ENCODE data around the gene HEPACAM.

The HEPACAM gene

GRCh38 chr11:124879493-124880289, 56.2 kb downstream of the HEPACAM start:
- DNase-seq, result no peak
- CTCF ChIA-PET, result interaction anchor here (1.1 to 1.6 kb wide), 2 partner anchors 8 to 13 kb away, joined by 3 to 5 read pairs; no protein-coding TSS in a partner anchor
- no peaks in the 10 kb centered on the region for H3K36me3 Mint-ChIP-seq
- H3K9me3 Mint-ChIP-seq, result no peaks in the 10 kb centered on the region
- no peak overlapping the region for H3K27ac Mint-ChIP-seq
- H3K4me1 Mint-ChIP-seq, result peaks cover 29% of the 10 kb centered on the region
- peaks cover 51% of the 10 kb centered on the region for H3K27me3 Mint-ChIP-seq
- H3K4me3 Mint-ChIP-seq, result no peak overlapping the region

- Mint-ChIP-seq H3K9me3 (no peaks in the 10 kb centered on the region), H3K36me3 (no peaks in the 10 kb centered on the region), H3K27ac (no peak overlapping the region), H3K4me1 (peaks cover 29% of the 10 kb centered on the region), H3K27me3 (peaks cover 54% of the 10 kb centered on the region), H3K4me3 (no peak overlapping the region)
- CTCF ChIA-PET, result interaction anchor here (1.1 to 1.6 kb wide), 2 partner anchors 9 to 13 kb away, joined by 3 to 5 read pairs; no protein-coding TSS in a partner anchor
- no peak for DNase-seq
Observed at GRCh38 chr11:124878759-124879492, 56.9 kb downstream of the HEPACAM start.

GRCh38 chr11:124877910-124878758, 57.7 kb downstream of the HEPACAM start:
- H3K36me3 Mint-ChIP-seq, result no peaks in the 10 kb centered on the region
- CTCF ChIA-PET, result interaction anchor here (2.1 kb wide), 1 partner anchor 40 kb away, joined by 12 read pairs; no protein-coding TSS in a partner anchor
- no peaks in the 10 kb centered on the region for H3K9me3 Mint-ChIP-seq
- no peak overlapping the region for H3K27ac Mint-ChIP-seq
- H3K4me3 Mint-ChIP-seq, result peak overlapping the region; percentile 79
- peaks cover 62% of the 10 kb centered on the region for H3K27me3 Mint-ChIP-seq
- peaks cover 29% of the 10 kb centered on the region for H3K4me1 Mint-ChIP-seq
- DNase-seq, result no peak

- DNase-seq, result no peak
- H3K9me3 Mint-ChIP-seq, result no peaks in the 10 kb centered on the region
- CTCF ChIA-PET, result interaction anchor here (2.1 kb wide), 1 partner anchor 40 kb away, joined by 12 read pairs; no protein-coding TSS in a partner anchor
- peak overlapping the region; percentile 79 for H3K4me3 Mint-ChIP-seq
- H3K27ac Mint-ChIP-seq, result no peak overlapping the region
- peaks cover 65% of the 10 kb centered on the region for H3K27me3 Mint-ChIP-seq
- H3K36me3 Mint-ChIP-seq, result no peaks in the 10 kb centered on the region
- peaks cover 29% of the 10 kb centered on the region for H3K4me1 Mint-ChIP-seq
Observed at GRCh38 chr11:124877631-124877909, 58.3 kb downstream of the HEPACAM start.

- CTCF ChIA-PET, result interaction anchor here (0.6 to 2.1 kb wide), 22 partner anchors 8 to 447 kb away, joined by 3 to 12 read pairs (median 4); partner anchors contain the start of genes CCDC15, HEPACAM, ROBO3 and ROBO4
- DNase-seq, result no peak
- Mint-ChIP-seq H3K9me3 (no peaks in the 10 kb centered on the region), H3K4me1 (peaks cover 29% of the 10 kb centered on the region), H3K36me3 (no peaks in the 10 kb centered on the region), H3K27me3 (peaks cover 69% of the 10 kb centered on the region), H3K4me3 (peak overlapping the region; percentile 79), H3K27ac (peak overlapping the region; percentile 85)
Observed at GRCh38 chr11:124876818-124877630, 58.8 kb downstream of the HEPACAM start.

- Mint-ChIP-seq H3K9me3 (no peaks in the 10 kb centered on the region), H3K4me3 (peak overlapping the region; percentile 79), H3K4me1 (peaks cover 29% of the 10 kb centered on the region), H3K27ac (peak overlapping the region; percentile 85), H3K27me3 (peaks cover 77% of the 10 kb centered on the region), H3K36me3 (no peaks in the 10 kb centered on the region)
- CTCF ChIA-PET, result interaction anchor here (0.6 to 2.1 kb wide), 23 partner anchors 9 to 514 kb away, joined by 3 to 12 read pairs (median 4); partner anchors contain the start of genes CCDC15, HEPACAM, ROBO3 and ROBO4
- peak; percentile 86 for DNase-seq
Observed at GRCh38 chr11:124875943-124876817, 59.7 kb downstream of the HEPACAM start.

- DNase-seq, result no peak
- H3K36me3 Mint-ChIP-seq, result no peaks in the 10 kb centered on the region
- H3K9me3 Mint-ChIP-seq, result no peaks in the 10 kb centered on the region
- CTCF ChIA-PET, result interaction anchor here (1.3 to 1.7 kb wide), 3 partner anchors 9 to 78 kb away, joined by 5 to 9 read pairs (median 6); partner anchors contain the start of genes CCDC15 and ROBO4
- peaks cover 29% of the 10 kb centered on the region for H3K4me1 Mint-ChIP-seq
- no peak overlapping the region for H3K27ac Mint-ChIP-seq
- H3K4me3 Mint-ChIP-seq, result peak overlapping the region; percentile 79
- peaks cover 85% of the 10 kb centered on the region for H3K27me3 Mint-ChIP-seq
Observed at GRCh38 chr11:124875401-124875800, 60.4 kb downstream of the HEPACAM start.

- CTCF ChIA-PET, result no interaction called here
- no peaks in the 10 kb centered on the region for H3K36me3 Mint-ChIP-seq
- H3K4me1 Mint-ChIP-seq, result peaks cover 25% of the 10 kb centered on the region
- H3K9me3 Mint-ChIP-seq, result no peaks in the 10 kb centered on the region
- H3K27ac Mint-ChIP-seq, result no peak overlapping the region
- peak overlapping the region; percentile 27 for H3K4me3 Mint-ChIP-seq
- DNase-seq, result no peak
- H3K27me3 Mint-ChIP-seq, result peaks cover 92% of the 10 kb centered on the region
Observed at GRCh38 chr11:124874571-124875255, 61.1 kb downstream of the HEPACAM start.

DNA sequence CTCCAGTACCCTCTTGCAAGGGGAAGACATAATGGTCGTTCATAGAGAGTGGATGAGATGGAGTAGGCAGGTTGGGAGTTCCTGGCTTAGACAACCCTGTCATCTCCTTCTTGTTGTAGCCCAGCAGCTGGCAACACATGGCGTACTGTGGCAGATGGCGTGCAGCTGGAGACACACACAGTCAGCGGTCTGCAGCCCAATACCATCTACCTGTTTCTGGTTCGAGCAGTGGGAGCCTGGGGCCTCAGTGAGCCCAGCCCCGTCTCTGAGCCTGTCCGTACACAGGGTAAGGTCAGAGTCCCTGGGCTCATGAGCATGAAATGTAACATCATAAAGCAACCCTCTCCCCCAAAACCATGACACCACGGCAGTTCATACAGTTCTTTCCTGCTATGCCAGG, 61.9 kb downstream of the HEPACAM start:
- no peak for DNase-seq
- Mint-ChIP-seq H3K36me3 (no peaks in the 10 kb centered on the region), H3K9me3 (no peaks in the 10 kb centered on the region), H3K4me1 (peaks cover 28% of the 10 kb centered on the region), H3K4me3 (no peak overlapping the region), H3K27me3 (peaks cover 99% of the 10 kb centered on the region), H3K27ac (no peak overlapping the region)
- CTCF ChIA-PET, result no interaction called here

DNA sequence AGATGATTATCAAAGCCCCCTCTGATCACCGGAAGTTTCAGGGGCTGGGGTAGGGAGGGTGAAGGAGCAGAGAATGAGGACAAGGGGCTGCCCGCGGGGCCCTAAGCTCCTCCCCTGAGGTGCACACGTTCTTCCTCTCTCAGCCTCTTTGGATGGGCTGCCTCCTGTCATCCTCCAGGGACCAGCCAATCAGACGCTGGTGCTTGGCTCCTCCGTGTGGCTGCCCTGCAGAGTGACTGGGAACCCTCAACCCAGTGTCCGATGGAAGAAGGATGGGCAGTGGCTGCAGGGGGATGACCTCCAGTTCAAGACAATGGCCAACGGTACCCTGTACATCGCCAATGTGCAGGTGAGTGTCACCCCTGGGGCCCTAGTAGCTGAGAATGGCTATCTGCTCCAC, 63.1 kb downstream of the HEPACAM start:
- peaks cover 99% of the 10 kb centered on the region for H3K27me3 Mint-ChIP-seq
- H3K4me3 Mint-ChIP-seq, result no peak overlapping the region
- peaks cover 35% of the 10 kb centered on the region for H3K4me1 Mint-ChIP-seq
- CTCF ChIA-PET, result interaction anchor here (1.4 kb wide), 1 partner anchor 35 kb away, joined by 3 read pairs; no protein-coding TSS in a partner anchor
- DNase-seq, result no peak
- no peaks in the 10 kb centered on the region for H3K36me3 Mint-ChIP-seq
- no peaks in the 10 kb centered on the region for H3K9me3 Mint-ChIP-seq
- no peak overlapping the region for H3K27ac Mint-ChIP-seq

DNA sequence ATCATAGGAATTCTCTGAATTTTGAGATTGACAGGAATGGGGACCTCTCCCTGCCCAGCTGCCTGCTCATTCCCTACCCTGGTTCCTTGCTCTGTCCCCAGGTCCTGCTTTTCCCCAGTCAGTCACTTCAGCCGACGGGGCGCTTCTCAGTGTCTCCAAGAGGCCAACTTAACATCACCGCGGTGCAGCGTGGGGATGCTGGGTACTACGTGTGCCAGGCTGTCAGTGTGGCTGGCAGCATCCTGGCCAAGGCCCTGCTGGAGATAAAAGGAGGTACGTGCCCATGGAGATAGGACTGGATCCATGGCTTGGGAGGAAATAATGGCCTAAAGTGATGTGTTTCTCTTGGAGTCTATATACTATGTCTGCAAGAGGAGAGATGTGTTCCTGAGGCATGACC, 63.6 kb downstream of the HEPACAM start:
- Mint-ChIP-seq H3K9me3 (no peaks in the 10 kb centered on the region), H3K4me3 (no peak overlapping the region), H3K36me3 (no peaks in the 10 kb centered on the region), H3K27me3 (peaks cover 99% of the 10 kb centered on the region), H3K4me1 (peaks cover 32% of the 10 kb centered on the region), H3K27ac (no peak overlapping the region)
- DNase-seq, result no peak
- CTCF ChIA-PET, result interaction anchor here (1.4 kb wide), 1 partner anchor 34 kb away, joined by 3 read pairs; no protein-coding TSS in a partner anchor

DNA sequence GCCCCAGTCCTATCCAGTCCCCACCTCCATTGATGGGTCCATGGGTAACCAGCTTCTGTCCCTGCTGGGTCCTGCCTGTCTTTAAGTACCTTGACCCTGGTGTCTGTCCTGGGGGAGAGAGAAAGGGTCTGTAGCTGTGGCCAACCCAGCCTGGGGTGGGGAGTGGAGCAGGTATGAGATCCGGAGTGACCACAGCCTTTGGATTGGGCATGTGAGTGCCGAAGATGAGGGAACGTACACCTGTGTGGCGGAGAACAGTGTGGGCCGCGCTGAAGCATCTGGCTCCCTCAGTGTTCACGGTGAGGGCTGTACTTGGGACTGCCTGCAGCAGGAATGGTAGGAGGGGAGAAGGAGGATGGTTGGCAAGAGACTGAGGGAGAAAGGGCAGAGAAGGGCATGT, 65.4 kb downstream of the HEPACAM start:
- H3K36me3 Mint-ChIP-seq, result no peaks in the 10 kb centered on the region
- CTCF ChIA-PET, result interaction anchor here (1.4 to 1.8 kb wide), 2 partner anchors 32 to 272 kb away, joined by 3 to 7 read pairs; no protein-coding TSS in a partner anchor
- no peak for DNase-seq
- no peaks in the 10 kb centered on the region for H3K9me3 Mint-ChIP-seq
- H3K27me3 Mint-ChIP-seq, result peaks cover 100% of the 10 kb centered on the region
- no peak overlapping the region for H3K4me3 Mint-ChIP-seq
- H3K4me1 Mint-ChIP-seq, result peaks cover 30% of the 10 kb centered on the region
- no peak overlapping the region for H3K27ac Mint-ChIP-seq

Measured in activated naive CD4-positive, alpha-beta T cell treated with anti-CD3 and anti-CD28 coated beads, Interleukin-2, amount 10 ng/mL, durations not matched to agents 7 days and 5 days (primary cell).